ENCODE data around the gene CARD16.
"Not testable (repeated sequence)": the region's sequence is repeated elsewhere in the genome, so short reads cannot be mapped to it uniquely, and the experiment has no call there.

Gene CARD16

GRCh38 chr11:105044557-105045524 is at the start of gene CARD16:
CARD16 (minus strand) TSS chr11:105045335; CDS start chr11:105045297, 38 bp downstream.
- peak; percentile 57 for DNase-seq

DNA sequence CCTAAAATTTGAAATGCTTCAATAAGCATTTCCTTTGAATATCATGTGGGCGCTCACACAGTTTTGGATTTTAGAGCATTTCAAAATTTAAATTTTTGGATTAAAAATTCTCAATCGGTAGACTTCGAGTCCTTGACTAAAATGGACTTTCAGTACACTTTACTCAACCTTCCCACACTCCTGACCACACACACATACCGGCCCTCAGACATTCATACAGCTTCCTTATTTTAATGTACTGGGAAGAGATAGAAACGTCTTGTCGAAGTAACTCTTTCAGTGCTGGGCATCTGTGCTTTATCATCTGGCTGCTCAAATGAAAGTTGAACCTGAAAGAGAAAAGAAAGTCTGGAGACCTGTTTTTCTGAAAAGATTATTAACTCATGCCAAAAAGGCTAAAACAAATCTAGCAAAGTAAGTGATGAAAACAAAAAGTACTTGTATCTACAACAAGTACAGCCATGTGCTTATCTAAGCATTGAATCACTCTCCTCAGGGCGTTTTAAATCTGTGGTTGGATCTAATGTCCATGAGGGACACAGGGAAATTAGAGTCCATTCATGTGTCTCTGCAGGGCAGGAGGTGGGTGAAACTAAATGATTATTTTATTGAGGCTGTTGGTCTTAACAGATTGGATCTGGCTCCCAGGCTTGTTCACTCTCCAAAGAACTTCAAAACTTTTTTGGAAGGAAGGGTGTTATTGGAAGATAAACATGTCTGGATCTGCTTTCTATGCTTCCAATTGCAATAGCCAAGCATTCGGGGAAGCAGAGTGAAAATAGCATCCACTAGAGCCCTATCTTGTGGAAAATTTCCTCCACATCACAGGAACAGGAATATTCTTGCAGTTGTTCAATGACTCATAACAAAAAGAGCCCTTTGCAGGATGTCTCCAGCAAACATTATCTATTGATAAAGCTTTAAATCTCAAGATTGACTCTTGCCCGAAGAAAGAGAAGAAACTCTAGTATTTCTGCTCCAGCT is 47.4 kb upstream of the CARD16 start:
- no peak for DNase-seq

DNA sequence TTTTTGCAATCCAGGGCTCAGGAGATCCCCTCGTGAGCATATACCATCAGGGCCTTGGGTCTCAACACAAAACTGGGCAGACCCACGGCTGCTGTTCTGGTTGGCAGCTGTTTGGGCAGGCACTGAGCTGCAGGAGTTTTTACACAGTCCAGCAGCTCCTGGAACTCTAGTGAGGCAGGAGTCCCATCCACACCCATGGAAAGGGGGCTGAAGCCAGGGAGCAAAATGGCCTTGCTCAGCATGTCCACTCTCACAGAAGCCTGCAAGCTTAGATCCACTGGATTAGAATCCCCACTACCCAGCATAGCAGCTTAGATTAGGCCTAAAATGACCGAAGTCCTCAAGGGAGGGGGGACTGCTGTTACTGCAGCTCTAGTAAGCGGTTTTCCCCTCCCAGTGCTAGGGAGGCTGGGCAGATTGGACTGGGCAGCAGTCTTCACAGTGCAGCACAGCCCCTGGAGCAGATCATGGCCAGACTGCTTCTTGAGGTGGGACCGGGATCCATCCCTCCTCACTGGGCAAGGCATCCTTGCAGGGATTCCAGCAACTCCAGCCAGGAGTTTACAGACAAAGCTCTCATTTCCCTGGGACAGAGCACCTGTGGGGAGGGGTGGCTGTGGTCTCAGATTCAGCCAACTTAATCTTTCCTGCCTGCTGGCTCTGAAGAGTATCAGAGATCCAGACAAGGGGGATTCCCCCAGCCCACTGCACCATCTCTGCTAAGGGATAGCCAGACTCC is 36.4 kb upstream of the CARD16 start:
- DNase-seq, result no peak

GRCh38 chr11:105080171-105080906 is 35.2 kb upstream of the CARD16 start:
- peak; percentile 4 for DNase-seq

- DNase-seq, result no peak
Measured at GRCh38 chr11:105078283-105078682, 33.1 kb upstream of the CARD16 start.

- not testable (repeated sequence) for DNase-seq
Measured at GRCh38 chr11:105077141-105077790, 32.1 kb upstream of the CARD16 start.

- no peak for DNase-seq
Measured at GRCh38 chr11:105074166-105074530, 29.0 kb upstream of the CARD16 start.

DNA sequence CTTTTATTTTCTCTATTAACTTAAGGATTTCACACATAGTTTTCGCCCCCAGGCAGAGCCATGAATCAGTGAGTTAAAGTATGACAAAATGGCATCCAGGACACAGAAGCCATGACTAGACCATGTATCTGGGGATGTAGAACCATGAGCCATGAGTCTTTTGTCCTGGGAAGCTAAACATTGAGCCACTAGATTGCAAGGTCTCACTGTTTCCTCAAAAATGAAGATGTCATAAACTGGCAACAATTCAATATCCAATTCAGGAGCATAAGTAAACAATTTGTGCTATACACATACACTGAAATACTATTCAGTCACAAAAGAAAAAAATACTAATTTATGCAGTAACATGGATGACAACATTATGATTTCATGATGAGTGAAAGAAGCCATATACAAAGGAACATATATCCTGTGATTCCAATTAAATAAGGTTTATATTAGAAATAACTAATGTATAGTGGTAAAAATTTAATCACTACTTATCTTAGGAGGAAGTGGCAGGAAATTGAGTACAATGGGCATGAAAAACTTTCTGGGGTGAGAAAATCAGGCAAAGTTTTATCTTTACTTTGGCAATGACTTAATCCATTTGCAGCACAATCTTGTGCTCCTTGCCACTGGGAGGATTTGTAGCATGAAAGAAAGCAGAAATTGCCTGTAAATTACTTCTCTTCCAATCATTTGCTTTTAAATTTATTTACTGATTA is 28.5 kb upstream of the CARD16 start:
- no peak for DNase-seq

DNA sequence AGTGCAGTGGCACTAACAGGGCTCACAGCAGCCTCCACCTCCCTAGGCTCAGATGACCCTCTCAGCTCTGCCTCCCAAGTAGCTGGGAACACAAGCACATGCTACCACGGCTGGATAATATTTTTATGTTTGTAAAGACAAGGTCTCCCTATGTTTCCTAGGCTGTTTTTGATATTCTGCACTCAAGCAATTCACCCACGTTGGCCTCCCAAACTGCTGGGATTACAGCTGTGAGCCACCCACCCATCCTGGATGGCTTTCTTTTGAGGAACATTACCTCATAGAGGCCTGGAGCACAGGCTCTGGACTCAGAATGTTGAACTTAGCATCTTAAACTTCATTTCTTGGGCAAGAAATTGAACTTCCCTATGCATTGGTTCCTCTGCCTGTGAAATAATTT is 26.9 kb upstream of the CARD16 start:
- DNase-seq, result not testable (repeated sequence)

DNA sequence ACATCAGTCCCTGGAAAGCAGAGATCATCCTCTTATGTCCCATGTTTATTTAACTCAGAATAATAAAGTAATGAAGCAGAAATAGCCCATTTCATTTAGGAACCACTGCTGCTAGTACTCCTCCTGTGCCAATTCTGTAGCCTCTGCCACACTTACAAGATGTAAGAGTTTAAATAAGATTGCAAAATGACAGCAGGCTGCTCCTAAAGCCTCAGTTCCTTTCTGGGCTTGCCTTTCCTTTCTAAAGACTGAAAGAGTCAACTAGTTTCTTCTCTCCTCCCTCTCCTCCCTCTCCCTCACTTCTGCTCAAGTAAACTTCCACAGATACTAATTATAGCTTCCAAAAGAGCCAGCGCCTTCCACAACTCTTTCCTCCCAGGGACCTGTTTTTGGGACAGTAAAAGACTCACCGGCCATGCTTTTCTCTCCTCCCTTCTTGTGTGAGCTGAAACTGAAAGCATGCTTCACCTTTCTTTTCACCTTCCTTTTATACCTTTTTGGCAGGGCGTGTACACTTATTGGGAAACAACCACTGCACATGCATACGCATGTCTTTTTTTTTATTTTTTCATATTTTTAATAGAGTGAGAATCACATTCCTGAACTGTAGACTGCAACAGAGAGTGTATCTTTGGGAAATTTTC is 26.1 kb upstream of the CARD16 start:
- no peak for DNase-seq

DNA sequence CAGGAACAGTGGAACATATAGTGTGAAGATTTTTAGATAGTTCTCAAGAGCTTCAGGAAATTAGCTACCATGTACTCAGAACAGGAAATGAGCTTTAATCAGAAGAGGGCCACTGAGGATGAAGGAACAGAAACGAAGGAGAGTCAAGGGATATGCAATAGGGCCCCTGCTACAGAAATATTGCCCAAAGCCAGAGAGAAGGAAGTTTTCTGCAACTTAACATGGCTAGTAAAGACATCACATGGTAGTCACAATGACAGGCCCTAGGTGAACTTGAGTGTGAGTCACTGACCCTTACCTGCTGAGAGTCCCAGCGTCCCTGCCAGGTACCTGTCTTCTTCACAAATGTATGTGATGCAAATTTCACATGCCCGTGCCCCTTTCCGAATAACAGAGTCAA is 25.2 kb upstream of the CARD16 start:
- DNase-seq, result no peak

DNA sequence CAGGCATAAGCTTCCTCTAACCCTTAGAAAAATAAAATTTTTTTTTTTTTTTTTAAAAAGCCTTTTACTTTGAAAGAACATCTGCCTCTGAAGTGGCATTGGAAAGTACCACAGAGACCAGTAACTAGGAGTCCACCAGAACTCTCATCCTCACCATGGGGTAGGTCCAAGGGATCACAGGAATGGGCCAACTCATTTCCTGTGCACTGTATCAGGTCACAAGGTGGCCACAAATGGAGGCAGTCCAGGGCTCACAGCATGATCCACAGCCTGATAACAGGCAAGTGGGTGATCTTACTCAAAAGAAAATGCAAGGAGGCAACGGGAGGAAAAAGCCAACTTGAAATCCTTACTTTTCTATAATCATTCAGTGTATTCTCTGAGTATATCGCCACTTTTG is 24.6 kb upstream of the CARD16 start:
- DNase-seq, result not testable (repeated sequence)

GRCh38 chr11:105063245-105063941 is 18.3 kb upstream of the CARD16 start:
- not testable (repeated sequence) for DNase-seq

- DNase-seq, result no peak
Measured at GRCh38 chr11:105057432-105057831, 12.3 kb upstream of the CARD16 start.

- DNase-seq, result no peak
Measured at GRCh38 chr11:105056446-105056845, 11.3 kb upstream of the CARD16 start.

DNA sequence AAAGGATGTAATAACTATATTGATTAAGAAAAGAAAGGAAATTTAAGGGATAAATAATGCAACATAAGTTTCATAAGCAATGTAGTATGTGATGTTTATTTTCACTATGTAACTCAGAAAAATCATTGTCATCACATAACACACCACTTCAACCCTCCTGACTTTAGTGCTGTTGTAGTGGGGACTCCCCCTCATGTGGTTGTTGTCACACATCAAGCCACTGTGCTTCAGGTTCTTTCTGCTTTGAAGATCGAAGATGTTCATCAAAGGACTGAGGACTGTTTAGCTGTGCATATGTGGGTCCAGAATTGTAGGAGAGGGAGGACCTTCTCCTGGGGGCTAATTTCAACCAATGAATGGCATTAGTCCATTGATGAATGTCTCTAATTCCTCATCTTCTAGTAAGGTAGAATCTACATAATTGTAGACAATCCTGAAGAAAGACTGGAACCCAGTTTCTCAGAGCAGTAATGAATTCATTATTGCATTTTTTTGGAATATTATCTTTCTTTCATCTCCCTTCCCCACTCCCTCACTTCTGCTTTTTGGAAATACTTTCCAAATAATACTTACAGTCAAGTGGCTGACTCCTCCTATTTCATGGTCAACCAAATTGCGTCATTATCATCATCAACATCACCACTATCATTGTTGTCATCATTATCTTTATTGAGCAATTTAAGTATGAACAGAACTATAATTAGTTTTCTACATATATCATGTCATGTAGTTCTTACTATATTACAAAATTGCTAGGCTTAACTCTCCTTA is 9.8 kb upstream of the CARD16 start:
- DNase-seq, result no peak

DNA sequence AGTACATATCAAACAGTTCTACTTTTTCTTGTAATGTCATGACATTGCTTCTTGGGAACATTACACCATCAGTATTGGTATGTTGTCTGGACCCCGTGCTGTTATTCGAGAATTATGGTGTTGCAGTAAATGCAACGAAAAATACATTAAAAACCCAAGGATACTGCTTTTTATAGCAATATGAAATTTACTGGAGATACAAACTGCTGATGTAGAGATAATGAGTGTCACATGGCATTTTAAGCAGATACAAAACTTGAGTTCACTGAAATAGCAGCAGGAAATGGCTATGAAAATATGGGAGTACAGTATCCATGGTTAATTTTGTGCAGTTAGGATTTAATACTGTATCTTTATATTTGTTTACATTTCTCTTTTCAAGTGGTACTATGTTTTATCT is 7.4 kb upstream of the CARD16 start:
- DNase-seq, result no peak

DNA sequence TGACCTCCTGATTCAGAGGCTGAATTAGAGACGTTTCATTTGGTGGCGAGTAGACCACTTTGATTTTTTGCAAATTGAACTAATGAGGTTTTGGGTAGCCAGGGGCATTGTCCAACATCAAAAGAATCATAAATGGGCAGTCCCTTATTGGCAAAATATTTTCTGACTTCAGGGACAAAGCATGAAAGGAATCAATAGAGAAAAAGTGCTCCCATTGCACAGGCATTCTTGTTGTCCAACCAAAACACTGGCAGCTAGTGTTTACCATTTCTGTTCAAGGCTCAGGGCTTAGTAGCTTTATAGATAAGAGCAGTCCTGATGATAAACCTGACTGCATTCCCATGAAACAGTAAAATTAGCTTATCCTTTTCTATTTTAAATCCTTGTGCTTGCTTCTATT is 6.4 kb upstream of the CARD16 start:
- DNase-seq, result no peak

- no peak for DNase-seq
Measured at GRCh38 chr11:105049481-105049880, 4.3 kb upstream of the CARD16 start.
